AG10803 (cell line): ENCODE results near the gene FCAMR.

Experiments
- DNase-seq: peaks from one replicate; pipeline ENCODE4 v3.0.0; 2010; ENCODE audit warnings: low read depth
- H3K4me3 ChIP-seq: 2 replicates; pipeline ENCODE4 v1.5.1; 2011; ENCODE audit warnings: mild to moderate bottlenecking, low read length, control low read depth
- TF ChIP-seq, protein P1 (sequence below): conservative IDR thresholded peaks from 2 replicates; pipeline ENCODE4 v1.5.1; 2011; ENCODE audit warnings: mild to moderate bottlenecking, low read length, control low read depth, inconsistent platforms

Gene FCAMR

GRCh38 chr1:206960676-206961386, 9.4 kb downstream of the FCAMR start:
- no peak overlapping the region for H3K4me3 ChIP-seq

DNA sequence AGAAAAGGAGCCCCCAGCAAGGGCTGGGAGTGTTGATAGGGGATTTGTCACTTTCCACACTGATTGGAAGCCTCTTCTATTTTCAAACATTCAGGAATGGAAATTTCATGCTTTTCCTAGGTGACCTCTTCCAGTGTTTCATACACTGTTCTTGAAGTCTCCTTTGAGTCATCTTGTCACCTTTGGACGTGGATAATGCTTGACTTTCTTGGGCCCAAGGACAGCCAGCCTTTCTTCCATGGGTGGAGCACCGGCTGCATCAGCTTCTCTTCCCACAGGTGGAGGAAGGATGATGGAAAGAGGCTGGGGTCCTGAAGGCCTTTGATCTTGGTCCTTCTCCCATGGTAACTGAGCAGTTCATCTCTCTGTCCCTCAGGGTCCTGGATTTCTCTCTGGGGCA, 12.1 kb downstream of the FCAMR start:
- no peak for DNase-seq

More at GRCh38 chr1:206960676-206961386, 9.4 kb downstream of the FCAMR start:
- TF ChIP-seq, protein P1, sequence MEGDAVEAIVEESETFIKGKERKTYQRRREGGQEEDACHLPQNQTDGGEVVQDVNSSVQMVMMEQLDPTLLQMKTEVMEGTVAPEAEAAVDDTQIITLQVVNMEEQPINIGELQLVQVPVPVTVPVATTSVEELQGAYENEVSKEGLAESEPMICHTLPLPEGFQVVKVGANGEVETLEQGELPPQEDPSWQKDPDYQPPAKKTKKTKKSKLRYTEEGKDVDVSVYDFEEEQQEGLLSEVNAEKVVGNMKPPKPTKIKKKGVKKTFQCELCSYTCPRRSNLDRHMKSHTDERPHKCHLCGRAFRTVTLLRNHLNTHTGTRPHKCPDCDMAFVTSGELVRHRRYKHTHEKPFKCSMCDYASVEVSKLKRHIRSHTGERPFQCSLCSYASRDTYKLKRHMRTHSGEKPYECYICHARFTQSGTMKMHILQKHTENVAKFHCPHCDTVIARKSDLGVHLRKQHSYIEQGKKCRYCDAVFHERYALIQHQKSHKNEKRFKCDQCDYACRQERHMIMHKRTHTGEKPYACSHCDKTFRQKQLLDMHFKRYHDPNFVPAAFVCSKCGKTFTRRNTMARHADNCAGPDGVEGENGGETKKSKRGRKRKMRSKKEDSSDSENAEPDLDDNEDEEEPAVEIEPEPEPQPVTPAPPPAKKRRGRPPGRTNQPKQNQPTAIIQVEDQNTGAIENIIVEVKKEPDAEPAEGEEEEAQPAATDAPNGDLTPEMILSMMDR = no peak
- DNase-seq = no peak

DNA sequence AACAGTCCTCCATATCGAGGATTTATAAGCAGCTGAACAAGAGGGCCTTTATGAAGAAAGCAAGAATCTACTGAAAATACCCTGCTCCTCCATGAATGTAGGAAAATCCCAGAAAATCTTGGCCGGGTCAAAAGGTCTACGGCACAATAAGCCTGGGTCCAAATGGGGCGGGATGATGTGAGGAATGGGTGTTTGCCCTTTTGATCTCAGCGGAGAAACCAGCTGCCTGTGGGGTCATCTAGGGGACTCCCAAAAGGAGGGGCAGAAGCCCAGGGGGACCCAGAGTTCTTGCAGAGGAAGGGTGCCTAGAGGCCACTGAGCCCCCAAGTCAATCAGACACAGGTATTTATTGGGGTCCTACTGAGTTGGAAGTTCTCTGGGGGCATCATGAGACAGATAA, 12.6 kb downstream of the FCAMR start:
- TF ChIP-seq, protein P1 = no peak
- no peak for DNase-seq
- H3K4me3 ChIP-seq = no peak overlapping the region

More for the DNA sequence above, 12.1 kb downstream of the FCAMR start:
- no peak overlapping the region for H3K4me3 ChIP-seq
- TF ChIP-seq, protein P1 = no peak

GRCh38 chr1:206955476-206956451, 14.5 kb downstream of the FCAMR start:
- TF ChIP-seq, protein P1 = no peak
- no peak overlapping the region for H3K4me3 ChIP-seq
- DNase-seq = peak; percentile 90

GRCh38 chr1:206954459-206955342, 15.6 kb downstream of the FCAMR start:
- TF ChIP-seq, protein P1 = no peak
- DNase-seq = no peak
- H3K4me3 ChIP-seq = no peak overlapping the region

GRCh38 chr1:206953626-206954025, 16.6 kb downstream of the FCAMR start:
- no peak for DNase-seq
- TF ChIP-seq, protein P1 = no peak
- no peak overlapping the region for H3K4me3 ChIP-seq
